ENCODE data around the gene NAPSA. TPM values are rescaled to one million over a fixed set of nuclear protein-coding genes. Genes with fewer than 3 reads are reported as not detected.

Gene NAPSA
- total and polyA plus RNA-seq, 9 of the 15 experiments (the other 6 are each of a cell fraction or from before 2014, with no cell fraction given), result 0.25 to 1.9 (median 0.69) TPM

DNA sequence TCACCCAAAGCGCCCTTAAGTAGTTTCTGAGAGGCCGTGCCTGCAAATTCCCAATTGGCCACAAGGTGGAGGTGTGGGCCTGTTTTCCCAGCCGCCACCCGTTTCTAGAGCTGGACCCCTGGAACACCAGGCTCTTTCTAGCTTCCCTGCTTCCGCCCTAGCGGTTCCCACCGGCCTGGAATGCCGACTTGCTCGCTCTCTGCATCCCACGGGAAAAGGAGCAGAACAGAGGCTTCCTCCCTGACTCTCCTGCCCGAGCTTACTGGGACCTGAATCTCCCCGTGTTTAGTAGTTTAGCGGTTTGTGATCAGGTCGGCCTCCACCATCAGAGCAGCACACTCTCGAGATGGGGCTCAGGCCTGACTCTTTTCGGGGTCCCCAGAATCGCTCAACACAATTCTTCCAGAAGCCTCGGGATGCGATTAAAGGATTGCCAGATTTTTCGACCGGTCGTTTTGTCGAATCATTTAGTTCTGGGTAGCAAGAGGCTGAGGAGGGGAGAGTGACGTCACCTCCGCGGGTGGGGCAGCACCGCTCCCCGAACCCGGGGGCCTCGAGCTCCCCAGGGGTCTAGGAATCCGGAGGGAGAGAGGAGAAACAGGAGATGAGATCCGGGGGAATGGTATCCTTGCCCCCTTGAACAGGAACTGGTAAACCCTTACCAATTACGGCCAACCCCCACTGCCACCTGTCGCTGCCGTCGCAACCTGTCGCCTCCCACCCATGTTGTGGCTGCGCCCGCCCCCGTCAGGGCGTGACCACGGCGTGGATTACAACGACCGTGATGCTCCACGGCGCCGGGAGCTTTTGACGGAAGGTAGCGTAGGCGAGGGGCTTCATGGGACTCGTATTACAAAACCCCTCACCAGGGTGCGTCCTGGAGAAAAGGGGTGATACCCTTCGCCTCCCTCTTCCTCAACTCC is 8.0 kb downstream of the NAPSA start (continued):
- no peak for TF ChIP-seq TCF7 (IDR thresholded peaks at IDR 0.05; ENCODE audit: borderline replicate concordance)
- no peak for TF ChIP-seq KLF6 (CRISPR knock-in tag; IDR thresholded peaks at IDR 0.05; ENCODE audit: borderline replicate concordance)
- TF ChIP-seq DIDO1 (tag; IDR thresholded peaks at IDR 0.05; ENCODE audit: low read depth), result no peak
- no peak for TF ChIP-seq HDAC8 (tag; IDR thresholded peaks at IDR 0.05)
- TF ChIP-seq GTF2F1 (IDR thresholded peaks at IDR 0.05; ENCODE audit: low read depth, low read length), result no peak
- TF ChIP-seq, protein P1, sequence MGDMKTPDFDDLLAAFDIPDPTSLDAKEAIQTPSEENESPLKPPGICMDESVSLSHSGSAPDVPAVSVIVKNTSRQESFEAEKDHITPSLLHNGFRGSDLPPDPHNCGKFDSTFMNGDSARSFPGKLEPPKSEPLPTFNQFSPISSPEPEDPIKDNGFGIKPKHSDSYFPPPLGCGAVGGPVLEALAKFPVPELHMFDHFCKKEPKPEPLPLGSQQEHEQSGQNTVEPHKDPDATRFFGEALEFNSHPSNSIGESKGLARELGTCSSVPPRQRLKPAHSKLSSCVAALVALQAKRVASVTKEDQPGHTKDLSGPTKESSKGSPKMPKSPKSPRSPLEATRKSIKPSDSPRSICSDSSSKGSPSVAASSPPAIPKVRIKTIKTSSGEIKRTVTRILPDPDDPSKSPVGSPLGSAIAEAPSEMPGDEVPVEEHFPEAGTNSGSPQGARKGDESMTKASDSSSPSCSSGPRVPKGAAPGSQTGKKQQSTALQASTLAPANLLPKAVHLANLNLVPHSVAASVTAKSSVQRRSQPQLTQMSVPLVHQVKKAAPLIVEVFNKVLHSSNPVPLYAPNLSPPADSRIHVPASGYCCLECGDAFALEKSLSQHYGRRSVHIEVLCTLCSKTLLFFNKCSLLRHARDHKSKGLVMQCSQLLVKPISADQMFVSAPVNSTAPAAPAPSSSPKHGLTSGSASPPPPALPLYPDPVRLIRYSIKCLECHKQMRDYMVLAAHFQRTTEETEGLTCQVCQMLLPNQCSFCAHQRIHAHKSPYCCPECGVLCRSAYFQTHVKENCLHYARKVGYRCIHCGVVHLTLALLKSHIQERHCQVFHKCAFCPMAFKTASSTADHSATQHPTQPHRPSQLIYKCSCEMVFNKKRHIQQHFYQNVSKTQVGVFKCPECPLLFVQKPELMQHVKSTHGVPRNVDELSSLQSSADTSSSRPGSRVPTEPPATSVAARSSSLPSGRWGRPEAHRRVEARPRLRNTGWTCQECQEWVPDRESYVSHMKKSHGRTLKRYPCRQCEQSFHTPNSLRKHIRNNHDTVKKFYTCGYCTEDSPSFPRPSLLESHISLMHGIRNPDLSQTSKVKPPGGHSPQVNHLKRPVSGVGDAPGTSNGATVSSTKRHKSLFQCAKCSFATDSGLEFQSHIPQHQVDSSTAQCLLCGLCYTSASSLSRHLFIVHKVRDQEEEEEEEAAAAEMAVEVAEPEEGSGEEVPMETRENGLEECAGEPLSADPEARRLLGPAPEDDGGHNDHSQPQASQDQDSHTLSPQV (IDR thresholded peaks at IDR 0.05), result peak; percentile 31; the same call in 1 of the 2 replicates
- TF ChIP-seq SMARCB1 (IDR thresholded peaks at IDR 0.05; ENCODE audit: insufficient read length, low read depth), result no peak
- TF ChIP-seq MCM5 (IDR thresholded peaks at IDR 0.05; ENCODE audit: low read depth), result no peak
- TF ChIP-seq, protein P2, sequence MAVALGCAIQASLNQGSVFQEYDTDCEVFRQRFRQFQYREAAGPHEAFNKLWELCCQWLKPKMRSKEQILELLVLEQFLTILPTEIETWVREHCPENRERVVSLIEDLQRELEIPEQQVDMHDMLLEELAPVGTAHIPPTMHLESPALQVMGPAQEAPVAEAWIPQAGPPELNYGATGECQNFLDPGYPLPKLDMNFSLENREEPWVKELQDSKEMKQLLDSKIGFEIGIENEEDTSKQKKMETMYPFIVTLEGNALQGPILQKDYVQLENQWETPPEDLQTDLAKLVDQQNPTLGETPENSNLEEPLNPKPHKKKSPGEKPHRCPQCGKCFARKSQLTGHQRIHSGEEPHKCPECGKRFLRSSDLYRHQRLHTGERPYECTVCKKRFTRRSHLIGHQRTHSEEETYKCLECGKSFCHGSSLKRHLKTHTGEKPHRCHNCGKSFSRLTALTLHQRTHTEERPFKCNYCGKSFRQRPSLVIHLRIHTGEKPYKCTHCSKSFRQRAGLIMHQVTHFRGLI (CRISPR knock-in tag; IDR thresholded peaks at IDR 0.05), result no peak
- TF ChIP-seq, protein P3, sequence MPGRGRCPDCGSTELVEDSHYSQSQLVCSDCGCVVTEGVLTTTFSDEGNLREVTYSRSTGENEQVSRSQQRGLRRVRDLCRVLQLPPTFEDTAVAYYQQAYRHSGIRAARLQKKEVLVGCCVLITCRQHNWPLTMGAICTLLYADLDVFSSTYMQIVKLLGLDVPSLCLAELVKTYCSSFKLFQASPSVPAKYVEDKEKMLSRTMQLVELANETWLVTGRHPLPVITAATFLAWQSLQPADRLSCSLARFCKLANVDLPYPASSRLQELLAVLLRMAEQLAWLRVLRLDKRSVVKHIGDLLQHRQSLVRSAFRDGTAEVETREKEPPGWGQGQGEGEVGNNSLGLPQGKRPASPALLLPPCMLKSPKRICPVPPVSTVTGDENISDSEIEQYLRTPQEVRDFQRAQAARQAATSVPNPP (IDR thresholded peaks at IDR 0.05; ENCODE audit: borderline replicate concordance, insufficient read depth, insufficient read length), result no peak
- TF ChIP-seq ZSCAN32 (CRISPR knock-in tag; IDR thresholded peaks at IDR 0.05), result 0 out of 2 replicates have a peak, but pooled peaks have one; percentile 3

Data from K562 (cell line).